OCI-LY1 (cell line): ENCODE data around the gene ASPG.

ENCODE experiments used
- H2AFZ ChIP-seq: fragments of 200-600 bp; sonication (generic), shearing (Covaris generic); 2 replicates; pipeline ENCODE4 v1.6.0; 2014; ENCODE audit warnings: antibody characterized with exemption, mild to moderate bottlenecking, low read length
- H3F3A ChIP-seq: fragments of 200-600 bp; sonication (generic), shearing (Covaris generic); 2 replicates; pipeline ENCODE4 v1.6.0; 2014; ENCODE audit warnings: mild to moderate bottlenecking, antibody characterized with exemption, low read length, moderate library complexity; ENCODE audit not compliant: insufficient read depth
- H3K27ac ChIP-seq: fragments of 200-600 bp; sonication (generic); 2 replicates; pipeline ENCODE4 v1.5.1; 2014; ENCODE audit warnings: low read length, mixed run types, mild to moderate bottlenecking, low read depth; ENCODE audit not compliant: poor library complexity, severe bottlenecking
- H3K27me3 ChIP-seq: fragments of 200-600 bp; sonication (generic); 2 replicates; pipeline ENCODE4 v1.6.0; 2014; ENCODE audit warnings: antibody characterized with exemption, mild to moderate bottlenecking, low read length, moderate library complexity; ENCODE audit not compliant: insufficient read depth
- H3K36me3 ChIP-seq: fragments of 200-600 bp; sonication (generic); 2 replicates; pipeline ENCODE4 v1.6.1; 2014; ENCODE audit warnings: mild to moderate bottlenecking, antibody characterized with exemption, low read length, moderate library complexity, mixed read lengths; ENCODE audit not compliant: insufficient read depth
- H3K4me1 ChIP-seq: fragments of 200-600 bp; sonication (generic); 2 replicates; pipeline ENCODE4 v1.5.1; 2014; ENCODE audit warnings: mild to moderate bottlenecking, low read length, moderate library complexity; ENCODE audit not compliant: insufficient read depth, severe bottlenecking
- H3K4me2 ChIP-seq: fragments of 200-600 bp; sonication (generic), shearing (Covaris generic); 2 replicates; pipeline ENCODE4 v1.6.1; 2014; ENCODE audit warnings: low read length
- H3K4me3 ChIP-seq: fragments of 200-600 bp; sonication (generic); 2 replicates; pipeline ENCODE4 v1.5.1; 2014; ENCODE audit warnings: low read length, low read depth, mild to moderate bottlenecking, mixed read lengths; ENCODE audit not compliant: poor library complexity, severe bottlenecking
- H3K79me2 ChIP-seq: fragments of 200-600 bp; shearing (Covaris generic); 2 replicates; pipeline ENCODE4 v1.6.1; 2016; ENCODE audit warnings: mixed run types, low read length, mixed read lengths; ENCODE audit not compliant: insufficient read depth
- H3K9ac ChIP-seq: fragments of 200-600 bp; sonication (generic), shearing (Covaris generic); 2 replicates; pipeline ENCODE4 v1.6.1; 2014; ENCODE audit warnings: mild to moderate bottlenecking, low read length, mixed read lengths
- H3K9me2 ChIP-seq: fragments of 200-600 bp; sonication (generic), shearing (Covaris generic); 2 replicates; pipeline ENCODE4 v1.6.1; 2014; ENCODE audit warnings: low read depth, mild to moderate bottlenecking, low read length, mixed read lengths
- H3K9me3 ChIP-seq: fragments of 200-600 bp; shearing (Covaris generic); 2 replicates; pipeline ENCODE4 v1.6.1; 2014; ENCODE audit warnings: low read length, mixed read lengths
- H4K20me1 ChIP-seq: fragments of 200-600 bp; sonication (generic), shearing (Covaris generic); 2 replicates; pipeline ENCODE4 v1.6.0; 2016; ENCODE audit warnings: mild to moderate bottlenecking, low read length; ENCODE audit not compliant: insufficient read depth
- CTCF ChIP-seq: fragments of 200-600 bp; sonication (generic), shearing (Covaris generic); IDR thresholded peaks from 2 replicates; pipeline ENCODE4 v1.5.1; 2017; ENCODE audit warnings: mild to moderate bottlenecking, antibody characterized with exemption, low read length, moderate library complexity, mixed read lengths
- EZH2 ChIP-seq: fragments of 200-600 bp; sonication (generic), shearing (Covaris generic); IDR thresholded peaks from 2 replicates; pipeline ENCODE4 v1.8.0; 2017; ENCODE audit warnings: borderline replicate concordance, mixed run types, mild to moderate bottlenecking, antibody characterized with exemption, low read length, moderate library complexity, mixed read lengths

Gene ASPG

DNA sequence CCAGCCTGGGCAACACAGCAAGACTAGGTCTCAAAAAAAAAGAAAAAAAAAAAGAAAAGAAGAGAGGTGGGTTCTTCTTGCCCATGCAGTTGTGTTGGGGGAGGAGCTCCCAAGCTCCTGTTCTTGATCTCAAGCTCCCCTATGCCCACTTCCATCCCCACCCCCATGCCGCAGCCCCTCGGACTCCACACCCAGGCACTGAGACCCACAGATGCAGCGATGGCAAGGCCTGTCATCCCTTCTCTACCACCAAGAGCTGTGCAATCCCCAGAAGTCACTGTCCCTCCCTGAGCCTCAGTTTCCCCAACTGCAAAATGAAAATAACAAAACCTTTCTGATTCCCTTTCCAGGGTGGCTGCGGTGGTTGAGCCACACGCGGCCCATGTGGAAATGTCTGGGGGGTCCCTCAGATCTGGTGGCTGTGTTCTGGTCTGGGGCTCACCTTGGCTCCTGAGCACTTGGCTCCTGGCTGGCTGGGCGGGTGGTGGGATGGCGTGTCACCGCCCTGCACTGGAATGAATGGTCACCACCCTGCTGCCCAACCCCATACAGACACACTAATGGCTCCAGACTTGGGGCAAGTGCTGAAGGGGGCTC lies 30.3 kb downstream of the ASPG start:
- Histone ChIP-seq H3K27me3 (peaks cover 5% of the 10 kb centered on the region; the same call in 1 of the 2 replicates), H3K27ac (no peak overlapping the region), H3K4me1 (no peaks in the 10 kb centered on the region)

DNA sequence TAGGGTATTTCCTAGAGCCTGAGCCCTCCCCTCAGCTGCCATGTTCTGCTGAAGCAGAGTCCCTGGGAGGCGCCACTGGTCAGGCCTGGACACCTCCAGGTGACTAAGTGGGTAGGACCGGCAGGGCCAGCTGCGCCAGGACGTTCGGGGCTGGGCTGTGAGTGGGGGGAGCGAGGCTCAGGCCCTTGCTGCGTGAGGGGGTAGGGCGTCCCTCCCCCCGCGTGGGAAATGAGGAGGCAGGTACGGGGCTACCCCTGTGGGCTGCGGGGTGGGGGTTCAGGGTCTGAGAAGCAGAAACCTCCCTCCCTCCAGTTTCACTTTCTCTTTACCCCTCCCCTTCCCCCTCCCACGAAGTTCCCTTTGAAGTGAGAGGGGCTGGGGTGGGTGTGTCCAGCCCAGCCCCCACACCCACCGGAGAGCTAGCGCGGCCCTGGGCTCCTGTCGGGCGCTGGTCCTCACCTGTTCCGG lies 30.8 kb downstream of the ASPG start:
- Histone ChIP-seq H3K9me2 (no peaks in the 10 kb centered on the region), H3K27ac (no peak overlapping the region), H3K9ac (no peak overlapping the region), H4K20me1 (no peaks in the 10 kb centered on the region), H3K27me3 (peaks cover 5% of the 10 kb centered on the region; the same call in 1 of the 2 replicates), H3K4me2 (no peak overlapping the region), H3K36me3 (no peaks in the 10 kb centered on the region), H2AFZ (no peak overlapping the region), H3K79me2 (no peaks in the 10 kb centered on the region), H3F3A (no peaks in the 10 kb centered on the region), H3K4me3 (no peak overlapping the region), H3K4me1 (no peaks in the 10 kb centered on the region), H3K9me3 (no peaks in the 10 kb centered on the region)
- TF ChIP-seq CTCF (no peak), EZH2 (no peak)

More for the DNA sequence above, 30.3 kb downstream of the ASPG start:
- Histone ChIP-seq H3K9me2 (no peaks in the 10 kb centered on the region), H3K4me3 (no peak overlapping the region), H3K4me2 (no peak overlapping the region), H4K20me1 (no peaks in the 10 kb centered on the region), H3K79me2 (no peaks in the 10 kb centered on the region), H2AFZ (no peak overlapping the region), H3K9me3 (no peaks in the 10 kb centered on the region), H3K36me3 (no peaks in the 10 kb centered on the region), H3K9ac (no peak overlapping the region), H3F3A (no peaks in the 10 kb centered on the region)
- TF ChIP-seq CTCF (no peak), EZH2 (no peak)

DNA sequence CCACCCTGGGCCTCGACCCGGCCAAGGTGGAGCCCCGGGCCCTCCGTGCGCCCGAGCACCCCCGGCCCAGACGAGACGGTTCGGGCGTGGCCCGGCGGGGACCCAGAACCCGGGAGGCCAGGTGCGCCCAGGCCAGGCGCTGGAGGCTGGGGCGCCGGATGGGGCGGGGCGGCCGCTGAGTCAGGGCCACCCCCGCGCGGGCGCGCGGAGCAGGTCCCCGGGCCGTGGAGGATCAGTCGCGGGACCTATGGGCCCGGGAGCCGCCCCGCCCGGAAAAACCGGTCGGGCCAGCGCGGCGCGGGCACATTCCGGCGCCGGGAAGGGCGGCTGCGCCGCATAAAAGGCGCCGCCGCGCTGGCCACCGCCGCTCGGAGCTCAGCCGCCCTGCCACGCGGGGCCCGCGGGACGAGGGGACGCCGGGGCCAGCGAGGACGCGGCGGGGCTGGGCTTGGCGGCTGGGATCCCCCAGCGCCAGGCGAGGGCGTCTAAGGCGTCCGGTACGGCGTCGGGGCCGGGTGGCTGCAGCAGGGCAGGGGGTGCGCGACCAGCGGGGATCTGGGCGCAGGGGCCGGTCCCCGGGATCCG lies 31.3 kb downstream of the ASPG start:
- H3K9me3 ChIP-seq, result no peaks in the 10 kb centered on the region
- no peaks in the 10 kb centered on the region for H3K4me1 ChIP-seq
- H3K79me2 ChIP-seq, result no peaks in the 10 kb centered on the region
- peaks cover 5% of the 10 kb centered on the region; the same call in 1 of the 2 replicates for H3K27me3 ChIP-seq
- no peak overlapping the region for H3K4me3 ChIP-seq
- H3K9ac ChIP-seq, result no peak overlapping the region
- no peak overlapping the region for H2AFZ ChIP-seq
- TF ChIP-seq CTCF (no peak), EZH2 (no peak)
- no peak overlapping the region for H3K4me2 ChIP-seq
- H3K36me3 ChIP-seq, result no peaks in the 10 kb centered on the region
- no peaks in the 10 kb centered on the region for H3K9me2 ChIP-seq
- no peaks in the 10 kb centered on the region for H3F3A ChIP-seq
- H4K20me1 ChIP-seq, result no peaks in the 10 kb centered on the region
- H3K27ac ChIP-seq, result no peak overlapping the region
